H9 (cell line): ENCODE data around the gene ERC2. TPM values are rescaled to one million over a fixed set of nuclear protein-coding genes. Genes with fewer than 3 reads are reported as not detected.

Experiments
- DNase-seq: peaks from one replicate; pipeline ENCODE4 v3.0.0-alpha.2; 2017
- H2AFZ ChIP-seq: one replicate; pipeline ENCODE4 v1.6.1; 2013; ENCODE audit warnings: mild to moderate bottlenecking, low read length, control low read depth, moderate library complexity
- H2AK5ac ChIP-seq: 2 replicates; pipeline ENCODE4 v1.6.1; 2013; ENCODE audit warnings: low read length, control low read depth, mixed read lengths; ENCODE audit not compliant: insufficient read length
- H2BK120ac ChIP-seq: one replicate; pipeline ENCODE4 v1.6.1; 2013; ENCODE audit warnings: low read depth, mild to moderate bottlenecking, low read length, control low read depth, inconsistent platforms; ENCODE audit not compliant: poor library complexity, severe bottlenecking
- H2BK12ac ChIP-seq: 2 replicates; pipeline ENCODE4 v1.6.1; 2013; ENCODE audit warnings: low read length, control low read depth, mixed read lengths, low read depth; ENCODE audit not compliant: insufficient read length
- H2BK15ac ChIP-seq: 2 replicates; pipeline ENCODE4 v1.6.1; 2013; ENCODE audit warnings: low read depth, low read length, control low read depth
- H2BK20ac ChIP-seq: one replicate; pipeline ENCODE4 v1.6.1; 2013; ENCODE audit warnings: low read depth, mild to moderate bottlenecking, low read length, control low read depth, inconsistent platforms; ENCODE audit not compliant: poor library complexity, severe bottlenecking
- H2BK5ac ChIP-seq: 2 replicates; pipeline ENCODE4 v1.6.1; 2013; ENCODE audit warnings: low read length, control low read depth, mixed read lengths; ENCODE audit not compliant: insufficient read length
- H3K14ac ChIP-seq: 2 replicates; pipeline ENCODE4 v1.6.1; 2013; ENCODE audit warnings: low read length, control low read depth; ENCODE audit not compliant: insufficient read depth
- H3K18ac ChIP-seq: 2 replicates; pipeline ENCODE4 v1.6.1; 2013; ENCODE audit warnings: low read depth, mild to moderate bottlenecking, mixed read lengths, low read length, control low read depth; ENCODE audit not compliant: insufficient read length
- H3K23ac ChIP-seq: 2 replicates; pipeline ENCODE4 v1.6.1; 2013; ENCODE audit warnings: low read length, control low read depth, mixed read lengths, low read depth; ENCODE audit not compliant: insufficient read length
- H3K23me2 ChIP-seq: 2 replicates; pipeline ENCODE4 v1.6.1; 2013; ENCODE audit warnings: low read depth, mild to moderate bottlenecking, mixed read lengths, low read length, control low read depth; ENCODE audit not compliant: insufficient read length, poor library complexity, severe bottlenecking
- H3K27ac ChIP-seq: 2 replicates; pipeline ENCODE4 v1.5.1; 2013; ENCODE audit warnings: low read length, control low read depth, mixed read lengths, low read depth; ENCODE audit not compliant: insufficient read length
- H3K27me3 ChIP-seq: 2 replicates; pipeline ENCODE4 v1.6.1; 2013; ENCODE audit warnings: low read length, control low read depth, inconsistent platforms; ENCODE audit not compliant: insufficient read depth
- H3K4ac ChIP-seq: 2 replicates; pipeline ENCODE4 v1.6.1; 2013; ENCODE audit warnings: low read depth, mild to moderate bottlenecking, control low read depth, inconsistent platforms, low read length, moderate library complexity
- H3K4me1 ChIP-seq: 2 replicates; pipeline ENCODE4 v1.6.1; 2013; ENCODE audit warnings: low read length, control low read depth, inconsistent platforms; ENCODE audit not compliant: insufficient read depth
- H3K4me2 ChIP-seq: 2 replicates; pipeline ENCODE4 v1.6.1; 2013; ENCODE audit warnings: low read length, control low read depth, mixed read lengths; ENCODE audit not compliant: insufficient read length, insufficient read depth
- H3K56ac ChIP-seq: 2 replicates; pipeline ENCODE4 v1.6.1; 2013; ENCODE audit warnings: low read depth, mild to moderate bottlenecking, mixed read lengths, low read length, control low read depth; ENCODE audit not compliant: insufficient read length
- H3K79me1 ChIP-seq: 2 replicates; pipeline ENCODE4 v1.6.1; 2013; ENCODE audit warnings: low read depth, mild to moderate bottlenecking, moderate library complexity, low read length, control low read depth, inconsistent platforms; ENCODE audit not compliant: insufficient read depth, poor library complexity, severe bottlenecking
- H3K79me2 ChIP-seq: 2 replicates; pipeline ENCODE4 v1.6.1; 2013; ENCODE audit warnings: low read length, control low read depth, inconsistent platforms; ENCODE audit not compliant: insufficient read depth
- H3K9ac ChIP-seq: 2 replicates; pipeline ENCODE4 v1.6.1; 2013; ENCODE audit warnings: low read length, control low read depth, mixed read lengths; ENCODE audit not compliant: insufficient read length; ENCODE audit errors: extremely low read depth
- H3K9me3 ChIP-seq: one replicate; pipeline ENCODE4 v1.6.1; 2013; ENCODE audit warnings: low read depth, low read length, inconsistent platforms; ENCODE audit not compliant: control insufficient read depth
- H3T11ph ChIP-seq: one replicate; pipeline ENCODE4 v1.6.1; 2013; ENCODE audit warnings: mild to moderate bottlenecking, low read length, control low read depth, inconsistent platforms
- H4K20me1 ChIP-seq: one replicate; pipeline ENCODE4 v1.6.1; 2013; ENCODE audit not compliant: control insufficient read depth, insufficient read length, insufficient read depth
- H4K5ac ChIP-seq: 2 replicates; pipeline ENCODE4 v1.6.1; 2013; ENCODE audit warnings: low read depth, mild to moderate bottlenecking, mixed read lengths, low read length, control low read depth; ENCODE audit not compliant: insufficient read length
- H4K8ac ChIP-seq: replicated peaks from 2 replicates; pipeline ENCODE4 v1.6.1; 2013; ENCODE audit warnings: low read length, control low read depth, mixed read lengths, low read depth; ENCODE audit not compliant: insufficient read length
- H4K91ac ChIP-seq: 2 replicates; pipeline ENCODE4 v1.6.1; 2013; ENCODE audit warnings: low read depth, mild to moderate bottlenecking, moderate library complexity, mixed read lengths, low read length, control low read depth; ENCODE audit not compliant: insufficient read length
- H3K27ac Mint-ChIP-seq, 3 experiments: 2 replicates in 2 of 3; 3 replicates in 1 of 3; pipeline ENCODE4 v1.8.0; 2020 to 2021; ENCODE audit warnings: mixed read lengths in 3 of 3, mild to moderate bottlenecking in 1 of 3, moderate library complexity in 1 of 3
- H3K27me3 Mint-ChIP-seq: 2 replicates; pipeline ENCODE4 v1.8.0; 2021; ENCODE audit warnings: low read depth, mild to moderate bottlenecking, moderate library complexity, mixed read lengths
- H3K36me3 Mint-ChIP-seq, 3 experiments: 2 replicates in 2 of 3; 3 replicates in 1 of 3; pipeline ENCODE4 v1.8.0; 2020 to 2021; ENCODE audit warnings: low read depth in 3 of 3, mixed read lengths in 3 of 3; ENCODE audit not compliant: insufficient read depth in 1 of 3
- H3K4me1 Mint-ChIP-seq, 2 experiments: 2 replicates each; pipeline ENCODE4 v1.8.0; 2020; ENCODE audit warnings: mixed read lengths in 2 of 2
- H3K4me3 Mint-ChIP-seq, 2 experiments: 2 replicates in 1 of 2; 3 replicates in 1 of 2; pipeline ENCODE4 v1.8.0; 2020 to 2021; ENCODE audit warnings: mild to moderate bottlenecking in 2 of 2, mixed read lengths in 2 of 2, moderate library complexity in 1 of 2
- H3K9me3 Mint-ChIP-seq, 2 experiments: 2 replicates in 1 of 2; 3 replicates in 1 of 2; pipeline ENCODE4 v1.8.0; 2020; ENCODE audit warnings: mild to moderate bottlenecking in 2 of 2, mixed read lengths in 2 of 2, moderate library complexity in 1 of 2
- CTCF ChIP-seq: fragments of 200-600 bp; sonication (generic); conservative IDR thresholded peaks from 3 replicates; pipeline ENCODE4 v1.8.0; 2021; ENCODE audit warnings: antibody characterized with exemption, mild to moderate bottlenecking
- WGBS: extraction: QIAGEN DNeasy Blood & Tissue Kit; methylation state at CpG from one replicate; pipeline ENCODE4 v1.1.7; 2013; ENCODE audit warnings: missing lambda C conversion rate, low lambda C conversion rate, mixed read lengths; ENCODE audit not compliant: insufficient read length; ENCODE audit errors: extremely low coverage; 5-methylcytosine and 5-hydroxymethylcytosine counted together
- total RNA-seq: library from RNA; stranded (reverse); gene quantifications from 2 replicates; pipeline ENCODE4 v1.2.1, GENCODE V29; 2021

The ERC2 gene
- total RNA-seq, 1 experiment from 2014 or later, result 15.4 TPM

- H3K4me3 Mint-ChIP-seq, result no peak overlapping the region
- no CpG with 5 or more reads among the region's 3 CpGs for WGBS
These were observed 760.0 kb downstream of the ERC2 start for GRCh38 chr3:55708242-55708641.

More at GRCh38 chr3:55708242-55708641, 760.0 kb downstream of the ERC2 start:
- Histone ChIP-seq H4K8ac (no peak overlapping the region), H2AK5ac (no peak overlapping the region), H3K9me3 (no peaks in the 10 kb centered on the region), H3K56ac (no peak overlapping the region), H3K18ac (no peak overlapping the region), H3K79me2 (no peaks in the 10 kb centered on the region), H3K23me2 (no peaks in the 10 kb centered on the region), H3K9ac (no peak overlapping the region), H2BK15ac (no peak overlapping the region), H3K27me3 (no peaks in the 10 kb centered on the region), H3K4me2 (no peak overlapping the region), H2BK120ac (no peak overlapping the region), H3K4me1 (no peaks in the 10 kb centered on the region), H3K27ac (no peak overlapping the region), H2BK12ac (no peak overlapping the region), H3K4ac (no peak overlapping the region), H4K91ac (no peak overlapping the region), H3K79me1 (no peaks in the 10 kb centered on the region), H3T11ph (no peak overlapping the region), H2AFZ (no peak overlapping the region), H3K23ac (no peak overlapping the region), H3K14ac (no peak overlapping the region), H2BK20ac (no peak overlapping the region), H4K20me1 (no peaks in the 10 kb centered on the region), H2BK5ac (no peak overlapping the region), H4K5ac (no peak overlapping the region)
- Mint-ChIP-seq H3K27ac (no peak overlapping the region), H3K9me3 (no peaks in the 10 kb centered on the region), H3K4me1 (peaks cover 5 to 14% of the 10 kb centered on the region in 2 experiments), H3K36me3 (no peaks in the 10 kb centered on the region), H3K27me3 (no peaks in the 10 kb centered on the region)
- TF ChIP-seq CTCF, result no peak
- no peak for DNase-seq
